Fibroblast of gingiva (primary cell): ENCODE data around the gene IFITM5.
A peak's percentile ranks its signal among the peaks of the same experiment; 100 is the strongest.
"Not testable (repeated sequence)": the region's sequence is repeated elsewhere in the genome, so short reads cannot be mapped to it uniquely, and the experiment has no call there.

ENCODE experiments used
- DNase-seq: peaks from one replicate; pipeline ENCODE4 v3.0.0-alpha.2; 2011; ENCODE audit warnings: low read depth

The IFITM5 gene

DNA sequence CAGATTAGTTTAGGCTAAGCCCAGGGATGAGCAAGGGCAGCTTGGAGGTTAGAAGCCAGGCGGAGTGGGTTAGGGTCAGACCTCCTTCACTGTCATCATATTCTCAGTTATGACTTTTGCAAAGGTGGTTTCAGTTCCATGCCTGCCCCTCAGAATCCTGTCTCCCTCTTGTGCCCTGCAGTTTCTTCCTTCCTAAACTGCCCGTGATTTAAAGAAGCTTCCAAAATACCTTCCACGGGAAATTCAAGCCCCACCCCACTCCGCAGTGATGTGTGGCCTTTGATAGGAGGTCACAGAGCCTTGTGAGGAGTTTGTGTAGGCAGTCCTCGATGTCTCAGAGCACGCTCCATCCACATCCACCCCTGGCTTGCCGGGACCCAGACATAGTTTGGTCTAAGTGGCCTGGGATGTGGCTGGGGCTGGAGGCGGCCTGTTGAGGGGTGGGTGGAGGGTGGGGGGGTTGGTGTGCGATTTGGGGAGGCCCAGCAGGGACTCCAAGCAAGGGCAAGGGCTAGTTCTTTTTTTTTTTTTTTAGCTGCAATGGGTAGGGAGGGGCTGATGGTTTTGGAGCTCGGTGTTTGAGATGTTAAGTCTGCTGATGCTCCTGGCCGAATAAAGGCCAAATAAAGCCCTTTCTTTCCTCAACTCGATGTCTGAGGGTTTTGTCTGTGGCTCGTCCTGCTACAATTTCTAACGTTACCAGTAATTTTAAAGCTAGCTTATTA is 12.9 kb upstream of the IFITM5 start:
- peak; percentile 38 for DNase-seq

DNA sequence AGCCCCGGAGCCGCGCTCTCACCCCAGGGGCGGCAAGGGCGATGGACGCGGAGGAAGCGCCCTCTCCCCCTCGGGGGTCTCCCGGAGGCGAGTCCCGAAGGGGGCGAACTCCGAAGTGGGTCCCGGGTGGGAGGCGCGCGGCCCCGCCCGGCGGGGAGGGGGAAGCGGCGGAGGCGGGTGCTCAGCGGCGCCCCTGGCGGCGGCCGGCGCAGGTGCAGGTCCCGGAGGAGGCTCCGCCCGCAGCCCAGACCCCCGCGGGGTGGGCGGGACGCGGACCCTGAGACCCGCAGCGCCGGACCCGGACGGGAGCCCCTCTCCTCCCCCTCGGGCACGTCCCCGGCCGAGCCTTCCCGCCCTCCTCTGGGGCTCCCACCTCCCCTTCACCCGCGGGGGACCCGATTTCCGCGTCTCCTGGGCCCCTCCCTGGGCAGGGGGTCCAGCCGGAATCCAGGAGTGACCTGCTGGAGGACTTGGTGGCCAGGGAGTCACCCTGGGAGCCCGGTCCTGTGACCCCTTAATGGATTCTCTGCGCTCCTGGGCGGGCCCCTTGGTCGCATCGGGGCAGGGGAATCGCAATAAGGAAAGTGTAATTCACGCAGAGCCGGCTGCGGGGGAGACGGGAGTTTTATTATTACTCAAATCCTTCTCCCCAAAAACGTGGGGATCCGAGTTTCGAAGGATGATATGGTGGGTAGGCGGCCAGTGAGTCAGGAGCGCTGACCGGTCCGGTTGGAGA is 11.9 kb upstream of the IFITM5 start:
- DNase-seq, result not testable (repeated sequence)

DNA sequence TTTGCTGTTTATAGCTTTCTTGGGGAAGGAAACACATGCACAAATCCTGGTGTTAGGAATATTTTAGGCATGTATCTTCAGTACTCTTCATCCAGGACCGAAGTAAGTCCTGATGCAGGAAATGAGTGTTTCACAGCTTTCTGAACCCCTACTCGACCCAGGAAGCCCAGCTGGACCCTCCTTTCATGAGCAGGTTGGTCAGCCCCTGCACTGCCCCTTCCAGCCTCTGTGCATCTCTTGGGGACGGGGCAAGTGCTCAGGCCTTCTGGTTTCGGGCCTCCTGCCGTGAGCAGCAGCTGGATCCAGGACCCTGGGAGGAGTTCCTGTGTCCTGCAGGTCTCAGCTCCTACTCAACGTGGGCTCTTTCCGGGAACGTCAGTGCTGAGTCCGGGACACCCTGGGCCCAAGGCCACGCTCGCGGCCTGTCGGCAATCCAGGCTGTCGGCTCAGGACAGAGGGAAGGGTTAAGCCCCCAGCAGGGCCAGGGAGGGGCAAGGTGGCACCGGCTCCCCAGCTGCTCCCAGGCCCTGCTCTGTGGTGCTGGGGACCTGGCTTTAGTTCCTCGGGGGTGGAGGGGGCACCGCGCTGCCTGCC is 10.8 kb upstream of the IFITM5 start:
- not testable (repeated sequence) for DNase-seq

DNA sequence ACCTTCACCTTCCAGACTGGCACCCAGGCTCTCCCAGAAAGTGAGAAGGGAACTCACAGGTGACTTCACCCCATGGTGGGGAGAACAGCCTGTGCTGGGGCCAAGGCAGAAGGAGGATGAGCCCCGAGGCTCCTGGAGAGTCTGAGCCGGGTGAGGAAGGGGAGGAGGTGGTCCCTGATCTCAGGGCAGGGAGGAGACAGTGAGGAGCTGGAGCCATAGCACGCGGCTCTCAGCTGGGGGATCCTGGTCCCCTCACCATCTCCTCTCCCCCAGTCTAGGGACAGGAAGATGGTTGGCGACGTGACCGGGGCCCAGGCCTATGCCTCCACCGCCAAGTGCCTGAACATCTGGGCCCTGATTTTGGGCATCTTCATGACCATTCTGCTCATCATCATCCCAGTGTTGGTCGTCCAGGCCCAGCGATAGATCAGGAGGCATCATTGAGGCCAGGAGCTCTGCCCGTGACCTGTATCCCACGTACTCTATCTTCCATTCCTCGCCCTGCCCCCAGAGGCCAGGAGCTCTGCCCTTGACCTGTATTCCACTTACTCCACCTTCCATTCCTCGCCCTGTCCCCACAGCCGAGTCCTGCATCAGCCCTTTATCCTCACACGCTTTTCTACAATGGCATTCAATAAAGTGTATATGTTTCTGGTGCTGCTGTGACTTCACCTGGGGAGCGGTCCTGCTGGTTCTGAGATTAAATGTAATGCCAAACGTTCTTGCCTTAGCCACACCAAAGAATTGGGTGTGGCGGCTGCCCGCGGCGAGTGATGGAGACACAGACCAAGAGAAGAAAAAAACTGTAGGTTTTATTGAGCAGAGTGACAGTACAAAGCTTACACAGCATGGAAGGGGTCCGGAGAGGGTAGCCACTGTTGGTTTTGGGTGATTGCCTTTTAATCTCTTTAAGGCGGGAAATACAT is 9.7 kb upstream of the IFITM5 start:
- DNase-seq, result not testable (repeated sequence)

DNA sequence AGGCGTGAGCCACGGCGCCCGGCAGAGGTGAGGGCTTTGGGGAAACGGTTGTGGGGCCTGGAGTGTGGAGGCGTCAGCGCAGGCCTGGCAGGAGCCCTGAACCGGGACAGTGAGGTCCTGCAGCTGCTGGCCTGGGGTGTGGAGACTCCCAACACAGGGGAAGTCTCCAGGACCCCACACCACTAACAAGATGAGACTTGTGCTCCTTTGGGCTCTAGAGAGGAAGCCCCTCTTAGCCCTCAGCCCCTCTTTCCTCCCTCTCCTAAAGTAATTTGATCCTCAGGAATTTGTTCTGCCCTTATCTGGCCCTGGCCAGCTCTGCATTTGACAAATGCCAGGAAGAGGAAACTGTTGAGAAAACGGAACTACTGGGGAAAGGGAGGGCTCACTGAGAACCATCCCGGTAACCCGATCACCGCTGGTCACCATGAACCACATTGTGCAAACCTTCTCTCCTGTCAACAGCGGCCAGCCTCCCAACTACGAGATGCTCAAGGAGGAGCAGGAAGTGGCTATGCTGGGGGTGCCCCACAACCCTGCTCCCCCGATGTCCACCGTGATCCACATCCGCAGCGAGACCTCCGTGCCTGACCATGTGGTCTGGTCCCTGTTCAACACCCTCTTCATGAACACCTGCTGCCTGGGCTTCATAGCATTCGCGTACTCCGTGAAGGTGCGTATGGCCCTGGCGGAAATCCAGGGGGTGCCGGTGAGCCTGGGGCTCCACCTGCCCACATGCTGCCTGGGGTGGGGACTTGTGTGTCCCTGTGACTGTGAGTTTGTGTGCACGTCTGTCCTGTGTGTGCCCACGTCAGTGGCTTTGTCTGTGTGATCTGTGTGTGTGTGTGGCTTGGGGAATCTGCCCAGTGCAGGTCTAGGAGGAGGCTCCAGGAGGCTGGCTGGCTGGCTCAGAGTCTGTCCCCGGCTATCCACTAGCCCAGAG is 8.7 kb upstream of the IFITM5 start, which contains the start of gene IFITM2:
IFITM2 (plus strand) TSS at position 51 of the 943 bp plus-strand sequence; CDS start at position 428, 377 bp downstream.
- peak; percentile 96 for DNase-seq

DNA sequence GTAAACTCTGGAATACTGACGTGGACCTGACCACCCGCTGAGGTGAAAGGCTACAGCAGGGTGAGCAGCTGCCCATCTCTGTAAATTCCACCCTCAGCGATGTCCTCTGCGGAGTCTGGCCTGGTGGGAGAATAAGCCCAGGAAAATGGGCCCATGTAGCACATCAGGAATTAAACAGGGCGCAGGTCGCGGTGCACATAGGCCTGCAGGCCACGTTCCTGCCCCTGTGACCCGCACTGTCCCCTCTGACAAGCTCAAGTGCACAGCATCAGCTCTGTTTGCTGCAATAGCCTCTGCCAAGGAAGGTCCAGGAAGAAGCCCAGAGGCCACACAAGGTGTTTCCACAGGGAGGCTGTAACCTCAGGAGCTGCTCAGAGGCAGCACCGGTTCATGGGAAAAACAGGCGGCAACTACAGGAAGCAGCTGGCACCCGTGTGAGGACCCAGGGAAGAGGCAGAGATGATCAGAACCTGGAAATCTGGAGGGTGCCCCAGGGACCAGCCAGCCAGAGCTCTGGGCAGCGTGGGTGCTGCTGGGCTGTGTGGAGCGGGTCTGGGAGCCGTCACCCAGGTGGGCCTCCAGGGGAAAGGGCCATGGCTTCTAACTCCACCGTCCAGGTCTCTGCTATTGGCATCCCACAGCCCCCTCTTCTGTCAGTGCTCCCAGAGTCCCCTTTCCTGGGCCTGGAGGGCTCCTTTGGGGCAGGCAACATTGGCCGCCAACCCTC is 7.5 kb upstream of the IFITM5 start:
- DNase-seq, result no peak

DNA sequence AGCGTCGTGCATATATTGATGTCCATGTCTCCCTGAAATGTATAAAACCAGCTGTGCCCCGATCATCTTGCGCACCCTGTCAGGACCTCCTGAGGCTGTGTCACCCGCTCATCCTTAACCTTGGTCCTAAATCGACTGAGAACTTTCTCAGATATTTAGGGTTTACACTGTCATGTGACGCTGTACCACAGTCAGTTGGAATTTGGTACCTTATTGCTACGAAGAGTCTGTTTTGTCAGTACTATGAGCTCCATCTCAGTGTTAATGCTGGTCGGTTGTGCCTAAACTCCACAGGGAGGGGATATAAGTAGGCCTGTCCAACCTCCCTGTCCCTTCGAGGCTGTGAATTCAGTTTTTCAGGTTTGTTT is 6.5 kb upstream of the IFITM5 start:
- DNase-seq, result no peak

DNA sequence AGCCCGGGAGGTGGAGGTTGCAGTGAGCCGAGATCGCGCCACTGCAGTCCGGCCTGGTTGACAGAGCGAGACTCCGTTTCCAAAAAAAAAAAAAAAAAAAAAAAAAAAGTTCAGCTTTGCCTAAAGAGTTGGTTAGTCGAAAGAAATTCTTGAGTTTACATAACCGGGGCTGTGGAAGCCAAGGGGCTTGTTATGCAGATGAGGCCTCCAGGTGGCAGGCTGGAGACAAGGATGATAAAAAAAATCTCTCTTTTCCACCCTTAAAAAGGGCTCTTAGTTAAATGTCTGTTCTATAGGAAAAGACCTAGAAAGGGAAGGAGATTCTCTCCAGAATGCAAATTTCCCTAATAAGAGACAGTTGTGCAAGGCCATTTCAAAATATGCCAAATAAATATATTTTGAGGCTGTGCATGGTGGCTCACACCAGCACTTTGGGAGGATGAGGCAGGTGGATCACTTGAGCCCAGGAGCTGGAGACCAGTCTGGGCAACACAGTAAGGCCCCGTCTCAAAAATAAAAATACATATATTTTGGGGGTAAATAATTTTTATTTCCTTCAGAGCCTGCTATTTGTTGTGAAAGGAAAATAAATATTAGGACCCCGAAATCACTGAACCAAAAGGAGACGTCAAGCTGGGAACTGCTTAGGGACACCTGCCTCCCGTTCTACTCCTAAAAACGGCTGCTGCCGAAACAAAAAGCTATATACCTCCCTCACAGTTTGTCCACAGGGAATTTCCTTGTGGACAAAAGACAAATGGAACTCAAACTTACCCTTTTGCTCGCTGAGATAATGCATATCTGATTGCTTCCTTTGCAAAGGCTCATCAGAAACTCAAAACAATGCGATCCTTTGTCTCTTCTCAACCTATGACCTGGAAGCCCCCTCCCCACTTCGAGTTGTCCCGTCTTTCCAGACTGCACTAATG is 5.9 kb upstream of the IFITM5 start:
- DNase-seq, result peak; percentile 78

DNA sequence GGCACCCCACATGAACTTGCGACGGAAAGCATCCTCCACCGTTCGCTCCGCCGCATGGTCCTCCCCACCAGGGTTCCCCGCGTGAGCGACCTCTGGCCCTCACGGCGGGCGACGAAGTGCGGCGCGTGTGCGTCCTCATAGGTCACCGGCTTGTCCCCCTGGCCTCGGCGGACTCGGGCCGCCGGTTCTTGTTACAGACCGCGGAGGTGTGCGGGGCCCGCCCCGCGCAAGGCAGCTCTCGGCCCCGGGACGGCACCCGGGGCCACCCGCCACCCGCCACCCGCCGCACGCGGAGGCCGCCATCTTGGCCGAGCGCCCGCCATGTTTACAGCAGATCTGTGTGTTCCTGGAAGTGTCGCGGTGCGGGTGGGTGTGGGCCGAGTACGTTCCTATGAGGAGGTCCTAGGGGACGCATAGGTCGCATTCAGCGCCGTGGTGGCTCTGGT is 4.8 kb upstream of the IFITM5 start:
- DNase-seq, result no peak

DNA sequence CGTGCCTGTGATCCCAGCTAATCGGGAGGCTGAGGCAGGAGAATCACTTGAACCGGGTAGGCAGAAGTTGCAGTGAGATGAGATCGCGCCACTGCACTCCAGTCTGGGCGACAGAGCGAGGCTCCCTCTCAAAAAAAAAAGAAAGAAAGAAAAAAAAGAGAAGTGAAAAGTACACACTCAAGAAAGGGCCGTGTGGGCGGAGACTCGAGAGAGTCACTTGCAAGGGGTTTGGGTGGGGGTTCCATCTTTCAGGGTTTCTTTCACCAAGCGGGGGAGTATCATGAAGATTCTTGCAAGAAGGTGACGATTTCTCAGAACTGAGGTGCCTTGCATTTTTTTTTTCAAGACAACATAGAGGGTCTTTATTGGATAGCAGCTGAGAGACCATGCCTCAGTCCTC is 4.0 kb upstream of the IFITM5 start:
- no peak for DNase-seq

DNA sequence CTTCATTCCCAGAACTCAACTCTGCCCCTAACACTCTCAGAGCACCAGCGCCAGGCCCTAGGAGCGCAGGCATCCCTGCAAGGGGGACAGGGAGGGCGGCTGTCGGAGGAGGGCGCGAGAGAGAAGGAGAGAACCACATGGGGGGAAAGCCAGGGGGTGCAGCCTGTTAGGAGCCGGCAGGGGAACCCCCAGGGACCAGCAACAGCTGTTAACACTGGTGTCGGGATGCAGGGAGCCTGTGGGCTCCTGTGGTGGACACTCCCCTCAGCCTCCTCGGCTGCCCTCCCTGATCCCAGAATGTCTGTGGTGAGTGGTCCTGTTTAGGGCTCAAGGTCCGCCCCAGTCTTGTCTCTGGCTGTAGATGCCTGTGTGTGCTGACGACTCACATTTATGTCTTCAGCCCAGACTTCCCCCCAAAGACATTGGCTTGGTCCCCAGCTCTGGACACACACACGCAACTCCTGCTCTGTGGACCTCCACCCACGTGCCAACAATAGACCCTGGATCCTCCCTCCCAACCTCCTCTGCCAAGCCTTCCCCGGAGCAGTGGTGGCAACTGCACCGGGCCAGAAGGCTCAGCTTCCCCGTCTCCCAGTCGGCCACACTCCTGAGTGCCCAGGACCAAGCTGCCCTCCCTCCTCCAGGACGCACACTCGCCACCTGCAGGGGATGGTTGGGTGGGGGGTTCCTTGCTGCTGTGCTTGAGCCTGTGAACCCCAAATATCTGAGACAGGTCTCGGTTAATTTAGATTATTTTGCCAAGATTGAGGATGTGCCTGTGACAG is 817 bp upstream of the IFITM5 start:
- DNase-seq, result peak; percentile 22

DNA sequence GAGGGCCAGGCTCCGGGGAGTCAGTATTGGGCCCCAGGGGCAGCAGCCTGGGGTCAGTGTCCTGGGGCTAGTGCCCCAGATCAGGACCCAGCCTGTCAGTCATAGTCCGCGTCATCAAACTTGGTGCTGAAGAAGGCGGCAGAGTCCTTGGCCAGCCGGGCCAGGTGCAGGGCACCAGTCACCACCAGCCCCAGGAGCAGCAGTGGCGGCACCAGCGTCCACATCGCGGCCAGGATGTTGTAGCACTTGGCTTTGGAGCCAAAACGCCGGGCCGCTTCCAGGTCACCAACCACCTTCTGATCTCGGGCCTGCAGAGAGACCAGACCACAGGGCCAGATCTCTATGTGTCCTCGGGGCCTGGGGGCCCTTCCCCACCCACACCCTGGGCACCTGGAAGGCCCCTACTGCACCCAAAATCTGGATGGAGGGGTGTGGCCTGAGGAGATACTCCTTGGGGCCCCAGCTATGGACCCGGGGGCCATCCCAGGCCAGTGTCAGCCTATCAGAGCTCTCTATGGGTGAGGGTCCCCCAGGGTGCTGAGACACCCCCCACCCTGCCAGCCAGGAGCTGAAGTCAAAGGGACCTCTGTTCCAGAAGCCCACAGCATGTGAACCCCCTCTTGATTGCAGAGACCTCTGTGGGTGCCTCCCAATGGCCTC is 790 bp downstream of the IFITM5 start:
- DNase-seq, result no peak

DNA sequence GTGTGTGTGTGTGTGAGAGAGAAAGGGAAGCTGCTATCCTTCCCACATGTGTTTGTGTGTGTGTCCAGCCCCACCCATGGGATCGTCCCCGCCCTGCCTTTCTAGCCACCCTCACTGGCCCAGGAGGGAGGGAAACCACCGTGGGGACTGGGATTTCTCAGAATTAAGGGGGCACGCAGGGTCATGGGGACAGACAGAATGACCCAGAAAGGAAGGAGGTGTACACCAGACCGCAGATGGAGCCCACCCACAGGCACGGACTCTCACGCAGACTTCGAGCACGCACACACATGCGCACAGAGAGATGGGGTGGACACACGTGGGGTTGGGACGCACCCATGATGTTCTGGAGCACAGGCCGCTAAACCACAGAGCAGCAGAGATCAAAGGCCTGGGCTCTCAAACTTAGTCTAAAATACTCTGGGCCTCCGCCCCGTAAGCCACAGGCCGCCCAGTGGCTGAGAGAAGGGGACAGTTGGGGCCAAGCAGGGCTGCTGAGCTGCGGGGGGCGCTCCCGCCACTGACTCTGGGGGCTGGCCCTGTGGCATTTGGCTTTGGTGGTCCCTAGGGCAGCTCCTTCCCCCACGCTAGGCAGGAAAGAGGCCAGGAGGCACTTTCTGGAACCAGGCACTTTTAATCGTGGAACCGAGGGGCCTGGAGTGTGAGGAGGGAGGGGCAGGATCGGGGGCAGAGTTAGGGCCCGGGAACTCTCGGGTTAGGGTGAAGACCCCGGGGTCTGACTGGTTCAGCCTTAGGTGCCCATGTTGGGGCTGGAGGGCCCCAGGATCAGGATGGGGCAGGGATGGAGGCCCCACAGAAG is 1.5 kb downstream of the IFITM5 start:
- peak; percentile 52 for DNase-seq

DNA sequence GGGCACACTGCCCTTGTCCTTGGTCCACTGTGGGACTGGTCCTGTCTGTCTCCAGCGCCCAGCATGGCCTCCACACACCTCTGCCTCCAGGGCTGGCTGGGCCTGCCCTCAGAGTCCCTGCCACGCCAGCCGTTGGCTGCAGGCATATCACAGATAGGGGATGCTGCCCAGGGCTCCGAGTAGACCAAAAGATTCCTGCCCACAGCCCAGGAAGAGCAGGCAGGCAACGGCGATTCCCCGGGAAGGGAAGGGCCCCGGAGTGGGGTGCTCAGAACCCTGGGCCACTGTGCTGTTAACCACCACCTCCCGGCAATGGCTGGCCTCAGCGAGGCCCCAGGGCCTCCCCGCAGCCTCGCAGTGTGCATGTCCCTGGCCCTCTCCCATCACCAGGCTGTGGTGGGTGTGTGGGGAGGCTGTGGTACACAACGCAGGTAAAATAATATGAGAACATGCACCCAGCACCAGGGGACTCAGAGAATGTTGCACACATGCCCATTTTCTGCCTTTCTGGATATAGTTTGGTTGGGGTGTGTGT is 2.2 kb downstream of the IFITM5 start:
- DNase-seq, result no peak

DNA sequence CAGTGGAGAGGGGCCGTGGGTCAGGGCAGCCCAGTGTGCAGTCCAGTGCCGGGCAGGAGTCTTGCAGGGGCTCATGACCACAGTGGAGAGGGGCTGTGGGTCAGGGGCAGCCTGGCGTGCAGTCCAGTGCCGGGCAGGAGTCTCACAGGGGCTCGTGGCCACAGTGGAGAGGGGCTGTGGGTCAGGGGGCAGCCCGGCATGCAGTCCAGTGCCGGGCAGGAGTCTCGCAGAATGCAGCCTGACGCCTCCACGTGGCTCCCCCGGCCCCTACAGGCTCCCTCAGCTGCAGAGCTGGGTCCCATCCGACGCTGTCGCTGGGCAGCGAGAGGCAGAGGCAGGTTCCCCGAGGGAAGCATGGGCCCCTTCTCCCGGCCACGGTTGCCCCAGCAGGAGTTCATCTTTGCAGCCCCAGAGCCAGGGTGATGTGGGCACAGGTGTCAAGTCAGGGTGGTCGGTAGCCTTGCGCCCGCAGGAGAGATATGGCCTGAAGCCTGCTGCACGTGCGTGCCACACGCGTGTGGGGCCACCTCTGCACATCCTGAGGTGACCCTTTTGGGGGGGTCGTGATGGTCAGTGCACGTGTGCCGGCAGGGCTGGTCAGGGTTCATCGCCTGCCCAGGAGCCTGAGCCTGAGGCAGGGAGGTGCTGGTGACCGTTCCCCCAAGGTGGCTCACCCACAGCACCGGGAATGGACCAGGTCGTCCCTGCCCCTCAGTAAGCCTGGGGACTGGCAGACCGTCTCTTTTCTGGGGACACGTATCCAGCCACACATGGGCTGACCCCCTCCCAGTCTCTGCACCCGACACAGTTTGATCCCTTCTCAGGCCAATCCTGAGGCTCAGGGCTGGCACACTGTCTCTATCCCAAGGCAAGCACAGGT is 2.9 kb downstream of the IFITM5 start:
- DNase-seq, result no peak
